HepG2 (cell line): ENCODE measurements around the gene SLC26A2. TPM values are rescaled to one million over a fixed set of nuclear protein-coding genes. Genes with fewer than 3 reads are reported as not detected.

Experiments used
- ATF1 ChIP-seq: IDR thresholded peaks from 2 replicates; pipeline ENCODE4 v1.6.1; 2016; ENCODE audit warnings: mild to moderate bottlenecking, control low read depth
- MAF1 ChIP-seq: sonication (generic); formaldehyde crosslinking; IDR thresholded peaks from 2 replicates; pipeline ENCODE4 v1.5.0; 2020; ENCODE audit warnings: missing genetic modification reagents, borderline replicate concordance
- MAFK ChIP-seq, 2 experiments: IDR thresholded peaks in 1 of 2; conservative IDR thresholded peaks in 1 of 2; 2 replicates each; pipeline ENCODE4 v1.6.1; 2011; ENCODE audit warnings: improper control_type of control experiment in 2 of 2, low read length in 2 of 2
- MLLT10 ChIP-seq: sonication (generic); formaldehyde crosslinking; IDR thresholded peaks from 2 replicates; pipeline ENCODE4 v1.4.0; 2020; ENCODE audit warnings: missing genetic modification reagents
- MZF1 ChIP-seq: sonication (generic); formaldehyde crosslinking; IDR thresholded peaks from 2 replicates; pipeline ENCODE4 v1.8.1; 2023; ENCODE audit warnings: mild to moderate bottlenecking, missing genetic modification reagents, borderline replicate concordance
- SPEN ChIP-seq: sonication (generic); formaldehyde crosslinking; IDR thresholded peaks from 2 replicates; pipeline ENCODE4 v1.5.1; 2020; ENCODE audit warnings: low read depth, mild to moderate bottlenecking, missing genetic modification reagents
- SRF ChIP-seq: IDR thresholded peaks from 2 replicates; pipeline ENCODE4 v1.6.1; 2011; ENCODE audit warnings: mild to moderate bottlenecking, low read depth, low read length, moderate library complexity
- ZC3H4 ChIP-seq: sonication (generic); formaldehyde crosslinking; IDR thresholded peaks from 2 replicates; pipeline ENCODE4 v1.4.0; 2020; ENCODE audit warnings: missing genetic modification reagents, borderline replicate concordance
- ZFYVE20 ChIP-seq: sonication (generic); formaldehyde crosslinking; IDR thresholded peaks from 2 replicates; pipeline ENCODE4 v1.8.0; 2023; ENCODE audit warnings: low read depth, mild to moderate bottlenecking, moderate library complexity, missing genetic modification reagents, borderline replicate concordance
- ZNF441 ChIP-seq: sonication (generic); formaldehyde crosslinking; IDR thresholded peaks from 2 replicates; pipeline ENCODE4 v1.7.0; 2021; ENCODE audit warnings: missing genetic modification reagents, borderline replicate concordance
- polyA plus RNA-seq, 8 experiments: library from polyadenylated mRNA; depleted of rRNA in 3 of 8; stranded (reverse) in 7 of 8; unstranded in 1 of 8; fragments of >200 nt; fragmentation: Illumina TruSeq in 4 of 8; extraction: Trizol in 4 of 8; gene quantifications; 2 replicates each; pipeline versions ENCODE4 v1.2.1 to v1.2.3, GENCODE V29; 2011 to 2016; ENCODE audit warnings: low read depth in 4 of 8, missing spikeins in 1 of 8, mixed read lengths in 1 of 8; ENCODE audit not compliant: insufficient read depth in 1 of 8
- total RNA-seq, 5 experiments: library from RNA; depleted of rRNA; stranded (reverse); fragments of >200 nt; fragmentation: Illumina TruSeq; extraction: Trizol; gene quantifications; 2 replicates each; pipeline ENCODE4 v1.2.3, GENCODE V29; 2016; ENCODE audit warnings: low read depth in 1 of 5
- TF ChIP-seq, protein P1 (sequence below): sonication (generic); formaldehyde crosslinking; IDR thresholded peaks from 2 replicates; pipeline ENCODE4 v1.9.0; 2021; ENCODE audit warnings: mild to moderate bottlenecking, missing genetic modification reagents
- TF ChIP-seq, protein P2 (sequence below): IDR thresholded peaks from 2 replicates; pipeline ENCODE4 v1.6.1; 2018; ENCODE audit warnings: missing genetic modification reagents
- TF ChIP-seq, protein P3 (sequence below): sonication (generic); formaldehyde crosslinking; IDR thresholded peaks from 2 replicates; pipeline ENCODE4 v1.9.0; 2021; ENCODE audit warnings: missing genetic modification reagents, borderline replicate concordance
- TF ChIP-seq, protein P4 (sequence below): sonication (generic); formaldehyde crosslinking; IDR thresholded peaks from 2 replicates; pipeline ENCODE4 v1.5.0; 2020; ENCODE audit warnings: mild to moderate bottlenecking, missing genetic modification reagents, borderline replicate concordance
- TF ChIP-seq, protein P5 (sequence below): sonication (generic); formaldehyde crosslinking; IDR thresholded peaks from 2 replicates; pipeline ENCODE4 v1.5.0; 2020; ENCODE audit warnings: mild to moderate bottlenecking, low read depth, missing genetic modification reagents, borderline replicate concordance

The SLC26A2 gene
- total and polyA plus RNA-seq, 2 of the 13 experiments (the other 11 are each of a cell fraction or from before 2014, with no cell fraction given) = 2.2 to 7.9 TPM

DNA sequence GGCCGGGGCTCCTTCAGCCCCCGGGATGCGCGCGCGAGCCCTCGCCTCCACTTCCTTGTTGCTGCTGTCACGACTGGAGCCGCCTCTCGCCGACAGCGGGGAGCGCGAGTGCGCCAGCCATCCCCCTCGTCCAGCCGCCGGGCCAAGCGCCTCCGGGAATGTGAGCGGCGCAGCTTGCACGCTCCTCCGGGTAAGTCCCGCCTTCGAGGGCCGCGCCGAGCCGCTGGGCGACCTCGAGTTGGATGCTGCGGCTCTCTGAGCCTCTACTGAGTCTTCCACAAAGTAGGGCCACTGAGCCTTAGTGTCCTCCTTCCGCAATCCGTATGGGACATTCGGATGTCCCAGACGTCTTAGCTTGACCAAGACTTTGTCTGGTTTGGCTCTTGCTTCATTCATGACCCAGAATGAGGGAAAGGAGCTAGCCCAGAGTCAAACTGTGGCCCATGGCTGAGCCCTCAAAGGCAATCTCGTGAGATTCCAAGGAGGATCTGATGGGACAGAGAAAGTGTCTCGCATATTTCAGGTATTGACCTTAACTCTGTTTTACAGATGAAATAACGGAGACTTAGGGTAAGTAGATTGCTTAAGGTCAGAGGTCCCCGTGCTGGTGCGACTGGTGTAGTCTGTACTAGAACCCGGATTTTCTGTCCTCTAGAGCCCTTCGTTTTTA, 40.6 kb downstream of the SLC26A2 start (continued):
- TF ChIP-seq, protein P1, sequence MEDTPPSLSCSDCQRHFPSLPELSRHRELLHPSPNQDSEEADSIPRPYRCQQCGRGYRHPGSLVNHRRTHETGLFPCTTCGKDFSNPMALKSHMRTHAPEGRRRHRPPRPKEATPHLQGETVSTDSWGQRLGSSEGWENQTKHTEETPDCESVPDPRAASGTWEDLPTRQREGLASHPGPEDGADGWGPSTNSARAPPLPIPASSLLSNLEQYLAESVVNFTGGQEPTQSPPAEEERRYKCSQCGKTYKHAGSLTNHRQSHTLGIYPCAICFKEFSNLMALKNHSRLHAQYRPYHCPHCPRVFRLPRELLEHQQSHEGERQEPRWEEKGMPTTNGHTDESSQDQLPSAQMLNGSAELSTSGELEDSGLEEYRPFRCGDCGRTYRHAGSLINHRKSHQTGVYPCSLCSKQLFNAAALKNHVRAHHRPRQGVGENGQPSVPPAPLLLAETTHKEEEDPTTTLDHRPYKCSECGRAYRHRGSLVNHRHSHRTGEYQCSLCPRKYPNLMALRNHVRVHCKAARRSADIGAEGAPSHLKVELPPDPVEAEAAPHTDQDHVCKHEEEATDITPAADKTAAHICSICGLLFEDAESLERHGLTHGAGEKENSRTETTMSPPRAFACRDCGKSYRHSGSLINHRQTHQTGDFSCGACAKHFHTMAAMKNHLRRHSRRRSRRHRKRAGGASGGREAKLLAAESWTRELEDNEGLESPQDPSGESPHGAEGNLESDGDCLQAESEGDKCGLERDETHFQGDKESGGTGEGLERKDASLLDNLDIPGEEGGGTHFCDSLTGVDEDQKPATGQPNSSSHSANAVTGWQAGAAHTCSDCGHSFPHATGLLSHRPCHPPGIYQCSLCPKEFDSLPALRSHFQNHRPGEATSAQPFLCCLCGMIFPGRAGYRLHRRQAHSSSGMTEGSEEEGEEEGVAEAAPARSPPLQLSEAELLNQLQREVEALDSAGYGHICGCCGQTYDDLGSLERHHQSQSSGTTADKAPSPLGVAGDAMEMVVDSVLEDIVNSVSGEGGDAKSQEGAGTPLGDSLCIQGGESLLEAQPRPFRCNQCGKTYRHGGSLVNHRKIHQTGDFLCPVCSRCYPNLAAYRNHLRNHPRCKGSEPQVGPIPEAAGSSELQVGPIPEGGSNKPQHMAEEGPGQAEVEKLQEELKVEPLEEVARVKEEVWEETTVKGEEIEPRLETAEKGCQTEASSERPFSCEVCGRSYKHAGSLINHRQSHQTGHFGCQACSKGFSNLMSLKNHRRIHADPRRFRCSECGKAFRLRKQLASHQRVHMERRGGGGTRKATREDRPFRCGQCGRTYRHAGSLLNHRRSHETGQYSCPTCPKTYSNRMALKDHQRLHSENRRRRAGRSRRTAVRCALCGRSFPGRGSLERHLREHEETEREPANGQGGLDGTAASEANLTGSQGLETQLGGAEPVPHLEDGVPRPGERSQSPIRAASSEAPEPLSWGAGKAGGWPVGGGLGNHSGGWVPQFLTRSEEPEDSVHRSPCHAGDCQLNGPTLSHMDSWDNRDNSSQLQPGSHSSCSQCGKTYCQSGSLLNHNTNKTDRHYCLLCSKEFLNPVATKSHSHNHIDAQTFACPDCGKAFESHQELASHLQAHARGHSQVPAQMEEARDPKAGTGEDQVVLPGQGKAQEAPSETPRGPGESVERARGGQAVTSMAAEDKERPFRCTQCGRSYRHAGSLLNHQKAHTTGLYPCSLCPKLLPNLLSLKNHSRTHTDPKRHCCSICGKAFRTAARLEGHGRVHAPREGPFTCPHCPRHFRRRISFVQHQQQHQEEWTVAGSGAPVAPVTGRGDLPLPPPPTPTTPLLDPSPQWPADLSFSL (CRISPR knock-in tag) = no peak
- TF ChIP-seq MLLT10 (CRISPR knock-in tag) = no peak
- TF ChIP-seq MZF1 (CRISPR knock-in tag) = no peak
- no peak for TF ChIP-seq ZC3H4 (CRISPR knock-in tag)
- no peak for TF ChIP-seq SPEN (CRISPR knock-in tag)
- TF ChIP-seq, protein P2, sequence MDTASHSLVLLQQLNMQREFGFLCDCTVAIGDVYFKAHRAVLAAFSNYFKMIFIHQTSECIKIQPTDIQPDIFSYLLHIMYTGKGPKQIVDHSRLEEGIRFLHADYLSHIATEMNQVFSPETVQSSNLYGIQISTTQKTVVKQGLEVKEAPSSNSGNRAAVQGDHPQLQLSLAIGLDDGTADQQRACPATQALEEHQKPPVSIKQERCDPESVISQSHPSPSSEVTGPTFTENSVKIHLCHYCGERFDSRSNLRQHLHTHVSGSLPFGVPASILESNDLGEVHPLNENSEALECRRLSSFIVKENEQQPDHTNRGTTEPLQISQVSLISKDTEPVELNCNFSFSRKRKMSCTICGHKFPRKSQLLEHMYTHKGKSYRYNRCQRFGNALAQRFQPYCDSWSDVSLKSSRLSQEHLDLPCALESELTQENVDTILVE (CRISPR knock-in tag) = no peak
- TF ChIP-seq MAF1 (CRISPR knock-in tag) = no peak
- no peak for TF ChIP-seq ZNF441 (CRISPR knock-in tag)
- no peak for TF ChIP-seq ZFYVE20 (CRISPR knock-in tag)
- TF ChIP-seq, protein P3, sequence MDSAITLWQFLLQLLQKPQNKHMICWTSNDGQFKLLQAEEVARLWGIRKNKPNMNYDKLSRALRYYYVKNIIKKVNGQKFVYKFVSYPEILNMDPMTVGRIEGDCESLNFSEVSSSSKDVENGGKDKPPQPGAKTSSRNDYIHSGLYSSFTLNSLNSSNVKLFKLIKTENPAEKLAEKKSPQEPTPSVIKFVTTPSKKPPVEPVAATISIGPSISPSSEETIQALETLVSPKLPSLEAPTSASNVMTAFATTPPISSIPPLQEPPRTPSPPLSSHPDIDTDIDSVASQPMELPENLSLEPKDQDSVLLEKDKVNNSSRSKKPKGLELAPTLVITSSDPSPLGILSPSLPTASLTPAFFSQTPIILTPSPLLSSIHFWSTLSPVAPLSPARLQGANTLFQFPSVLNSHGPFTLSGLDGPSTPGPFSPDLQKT (CRISPR knock-in tag) = no peak
- no peak for TF ChIP-seq ATF1 (CRISPR knock-in tag)
- TF ChIP-seq, protein P4, sequence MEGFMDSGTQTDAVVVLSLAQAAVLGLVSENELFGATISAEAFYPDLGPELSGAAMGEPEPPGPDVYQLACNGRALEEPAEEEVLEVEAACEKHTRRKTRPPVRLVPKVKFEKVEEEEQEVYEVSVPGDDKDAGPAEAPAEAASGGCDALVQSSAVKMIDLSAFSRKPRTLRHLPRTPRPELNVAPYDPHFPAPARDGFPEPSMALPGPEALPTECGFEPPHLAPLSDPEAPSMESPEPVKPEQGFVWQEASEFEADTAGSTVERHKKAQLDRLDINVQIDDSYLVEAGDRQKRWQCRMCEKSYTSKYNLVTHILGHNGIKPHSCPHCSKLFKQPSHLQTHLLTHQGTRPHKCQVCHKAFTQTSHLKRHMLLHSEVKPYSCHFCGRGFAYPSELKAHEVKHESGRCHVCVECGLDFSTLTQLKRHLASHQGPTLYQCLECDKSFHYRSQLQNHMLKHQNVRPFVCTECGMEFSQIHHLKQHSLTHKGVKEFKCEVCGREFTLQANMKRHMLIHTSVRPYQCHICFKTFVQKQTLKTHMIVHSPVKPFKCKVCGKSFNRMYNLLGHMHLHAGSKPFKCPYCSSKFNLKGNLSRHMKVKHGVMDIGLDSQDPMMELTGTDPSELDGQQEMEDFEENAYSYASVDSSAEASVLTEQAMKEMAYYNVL (CRISPR knock-in tag) = no peak
- TF ChIP-seq, protein P5, sequence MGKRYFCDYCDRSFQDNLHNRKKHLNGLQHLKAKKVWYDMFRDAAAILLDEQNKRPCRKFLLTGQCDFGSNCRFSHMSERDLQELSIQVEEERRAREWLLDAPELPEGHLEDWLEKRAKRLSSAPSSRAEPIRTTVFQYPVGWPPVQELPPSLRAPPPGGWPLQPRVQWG = no peak
- no peak for TF ChIP-seq SRF
- no peak for TF ChIP-seq MAFK (conservative IDR thresholded peaks at IDR 0.05 in 1 of 2, IDR thresholded peaks at IDR 0.05 in 1 of 2; ENCODE audit: low read length in 2 of 2)
